BLaER1 treated with 17β-estradiol and CSF1 and Interleukin-3, amounts not matched to agents 10 nM and 100 nM (cell line): ENCODE data around the gene SCARB2.

ENCODE experiments used
- H3K27ac ChIP-seq, 11 experiments: shearing (Covaris generic); formaldehyde crosslinking; 2 replicates each; pipeline ENCODE4 v1.8.1; 2022
- H3K27me3 ChIP-seq, 11 experiments: shearing (Covaris generic); formaldehyde crosslinking; 2 replicates each; pipeline ENCODE4 v1.8.1; 2022
- H3K36me3 ChIP-seq, 11 experiments: shearing (Covaris generic); formaldehyde crosslinking; 2 replicates each; pipeline ENCODE4 v1.8.1; 2022
- H3K4me1 ChIP-seq, 10 experiments: shearing (Covaris generic); formaldehyde crosslinking; 2 replicates each; pipeline ENCODE4 v1.8.1; 2022
- H3K4me2 ChIP-seq, 11 experiments: shearing (Covaris generic); formaldehyde crosslinking; 2 replicates each; pipeline ENCODE4 v1.8.1; 2022
- H3K4me3 ChIP-seq, 10 experiments: shearing (Covaris generic); formaldehyde crosslinking; 2 replicates each; pipeline ENCODE4 v1.8.1; 2022
- H3K9ac ChIP-seq, 11 experiments: shearing (Covaris generic); formaldehyde crosslinking; 2 replicates each; pipeline ENCODE4 v1.8.1; 2022
- H3K9me3 ChIP-seq, 11 experiments: shearing (Covaris generic); formaldehyde crosslinking; replicated peaks in 1 of 11; 2 replicates each; pipeline ENCODE4 v1.8.1; 2022
- H4K20me1 ChIP-seq, 11 experiments: shearing (Covaris generic); formaldehyde crosslinking; 2 replicates each; pipeline ENCODE4 v1.8.1; 2022
- Cebpa-rat ChIP-seq, 11 experiments: shearing (Covaris generic); IDR thresholded peaks; 2 replicates each; pipeline ENCODE4 v1.8.1; 2022

The SCARB2 gene

DNA sequence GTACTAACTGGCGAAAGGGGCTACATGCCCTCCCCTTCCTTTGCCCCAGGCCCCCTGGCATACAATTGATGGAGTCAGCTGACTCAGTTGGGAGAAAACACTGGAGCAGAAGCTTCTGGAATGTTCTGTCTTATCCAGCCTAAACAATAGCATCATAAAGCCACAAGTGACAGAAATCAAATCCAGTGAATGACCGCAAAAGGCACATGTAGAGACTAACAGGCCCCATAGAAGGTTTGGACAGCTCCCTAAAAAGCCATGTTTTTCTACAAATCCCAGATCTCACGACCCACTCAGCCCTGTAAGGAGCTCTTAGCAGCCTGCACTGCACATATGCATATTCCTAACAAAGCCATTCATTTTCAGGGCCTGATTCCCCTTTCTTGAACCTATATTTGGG is 25.1 kb downstream of the SCARB2 start:
- no peak overlapping the region for H3K9ac ChIP-seq
- H3K9me3 ChIP-seq: peaks cover 0 to 19% (median 14%) of the 10 kb centered on the region in 11 experiments; a peak in 18 of 22 replicates
- no peak overlapping the region for H3K4me3 ChIP-seq
- TF ChIP-seq Cebpa-rat (IDR thresholded peaks at IDR 0.05): no peak
- H3K27ac ChIP-seq: no peak overlapping the region
- H4K20me1 ChIP-seq: peaks cover 0 to 96% (median 8%) of the 10 kb centered on the region in 11 experiments; a peak in 13 of 22 replicates
- peak overlapping the region in 1 of 11 experiments; percentile 5; a peak in 1 of 22 replicates for H3K4me2 ChIP-seq
- peaks cover 50 to 90% (median 68%) of the 10 kb centered on the region in 11 experiments for H3K36me3 ChIP-seq
- no peaks in the 10 kb centered on the region for H3K27me3 ChIP-seq
- H3K4me1 ChIP-seq: peaks cover 0 to 69% (median 0%) of the 10 kb centered on the region in 10 experiments; a peak in 6 of 20 replicates

DNA sequence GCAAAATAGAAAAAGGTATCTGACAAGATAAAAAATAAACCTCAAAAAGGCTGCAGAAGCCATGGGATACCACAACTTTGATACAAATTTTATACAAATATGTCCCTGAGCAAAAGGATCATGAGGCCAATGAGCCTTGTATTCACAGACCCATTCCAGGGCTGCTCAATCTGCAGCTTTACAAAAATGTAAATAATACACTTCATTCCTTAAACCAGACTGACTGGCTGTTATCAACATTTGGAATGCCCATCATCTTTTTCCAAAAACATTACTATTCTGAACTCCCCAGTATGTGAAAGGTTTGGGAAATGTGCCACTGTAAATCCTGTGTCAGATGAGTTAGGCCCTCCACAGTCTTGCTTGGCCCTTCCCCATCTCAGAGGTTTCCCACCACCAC is 25.5 kb downstream of the SCARB2 start:
- H3K9ac ChIP-seq: no peak overlapping the region
- H3K9me3 ChIP-seq: peaks cover 0 to 14% (median 10%) of the 10 kb centered on the region in 11 experiments; a peak in 18 of 22 replicates
- H3K4me3 ChIP-seq: no peak overlapping the region
- no peak overlapping the region for H3K27ac ChIP-seq
- no peaks in the 10 kb centered on the region for H3K27me3 ChIP-seq
- peak overlapping the region in 1 of 11 experiments; percentile 5; a peak in 1 of 22 replicates for H3K4me2 ChIP-seq
- H3K36me3 ChIP-seq: peaks cover 47 to 90% (median 64%) of the 10 kb centered on the region in 11 experiments
- peaks cover 0 to 97% (median 8%) of the 10 kb centered on the region in 11 experiments; a peak in 13 of 22 replicates for H4K20me1 ChIP-seq
- peaks cover 0 to 65% (median 0%) of the 10 kb centered on the region in 10 experiments; a peak in 6 of 20 replicates for H3K4me1 ChIP-seq
- no peak for TF ChIP-seq Cebpa-rat (IDR thresholded peaks at IDR 0.05)

GRCh38 chr4:76187152-76187551 is 26.5 kb downstream of the SCARB2 start:
- Histone ChIP-seq H3K36me3 (peaks cover 37 to 90% (median 54%) of the 10 kb centered on the region in 11 experiments), H3K9me3 (peaks cover 0 to 4% (median under 1%) of the 10 kb centered on the region in 11 experiments; a peak in 9 of 22 replicates), H3K4me1 (peaks cover 0 to 55% (median 0%) of the 10 kb centered on the region in 10 experiments; a peak in 6 of 20 replicates), H3K4me2 (no peak overlapping the region), H3K9ac (no peak overlapping the region), H3K27me3 (no peaks in the 10 kb centered on the region), H4K20me1 (peaks cover 0 to 98% (median 8%) of the 10 kb centered on the region in 11 experiments; a peak in 13 of 22 replicates), H3K4me3 (no peak overlapping the region), H3K27ac (no peak overlapping the region; a peak in 1 of 22 replicates)
- TF ChIP-seq Cebpa-rat (IDR thresholded peaks at IDR 0.05): no peak

- H3K27ac ChIP-seq: no peak overlapping the region
- H4K20me1 ChIP-seq: peaks cover 0 to 100% (median 7%) of the 10 kb centered on the region in 11 experiments; a peak in 12 of 22 replicates
- peaks cover 26 to 39% (median 28%) of the 10 kb centered on the region in 10 experiments for H3K4me1 ChIP-seq
- no peak overlapping the region for H3K4me3 ChIP-seq
- no peak for TF ChIP-seq Cebpa-rat (IDR thresholded peaks at IDR 0.05)
- no peaks in the 10 kb centered on the region for H3K9me3 ChIP-seq
- H3K36me3 ChIP-seq: peaks cover 13 to 99% (median 30%) of the 10 kb centered on the region in 11 experiments; a peak in 21 of 22 replicates
- H3K4me2 ChIP-seq: no peak overlapping the region
- H3K9ac ChIP-seq: no peak overlapping the region
- no peaks in the 10 kb centered on the region for H3K27me3 ChIP-seq
Measured at GRCh38 chr4:76182463-76182862, 31.2 kb downstream of the SCARB2 start.

DNA sequence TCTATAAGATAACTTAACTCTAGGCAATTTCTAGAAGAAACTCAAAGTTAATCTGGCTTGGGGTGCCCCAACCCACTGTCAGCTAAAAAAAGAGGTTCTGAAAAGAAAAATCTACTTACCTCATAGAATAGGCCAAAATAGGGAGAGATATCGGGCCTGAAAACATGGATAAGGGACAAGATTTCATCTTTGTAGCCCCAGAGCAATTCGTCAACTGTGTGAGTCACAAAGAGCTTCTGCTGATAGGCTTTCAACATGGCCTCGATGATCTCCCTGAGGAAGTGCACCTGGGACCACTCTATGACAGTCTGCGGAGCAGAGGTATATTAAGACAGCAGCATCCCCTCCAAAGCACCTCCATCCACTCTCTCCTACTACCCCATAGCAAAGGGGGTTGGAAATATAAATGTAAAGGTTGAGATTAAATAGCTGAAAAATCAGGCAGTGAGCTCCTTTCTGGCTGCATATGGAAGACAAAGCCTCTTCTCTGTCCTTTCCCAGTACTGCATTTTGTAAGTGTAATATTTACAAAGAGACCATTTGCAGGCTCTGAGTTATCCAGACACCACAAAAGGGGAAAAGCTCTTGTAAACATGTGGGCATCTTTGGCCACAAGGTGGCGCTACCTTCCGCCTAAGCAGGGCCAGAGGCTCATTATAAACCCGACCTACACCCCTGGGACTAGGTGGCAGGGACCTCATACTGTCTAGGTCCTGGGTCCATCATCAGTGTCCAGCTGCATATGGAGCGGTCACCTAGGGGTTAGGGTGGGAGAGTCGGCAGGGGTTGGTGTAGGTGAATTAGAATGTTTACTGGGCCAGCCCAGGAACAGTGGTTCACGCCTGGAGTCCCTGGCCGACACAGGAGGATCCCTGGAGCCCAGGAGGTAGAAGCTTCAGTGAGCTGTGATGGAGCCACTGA is 34.0 kb downstream of the SCARB2 start:
- H3K4me2 ChIP-seq: peak overlapping the region; percentile 20 to 85 (median 76); a peak in 20 of 22 replicates

GRCh38 chr4:76178296-76178695 is 35.3 kb downstream of the SCARB2 start:
- peak overlapping the region in 10 of 11 experiments; percentile 20 to 85 (median 76); a peak in 19 of 22 replicates for H3K4me2 ChIP-seq
- H4K20me1 ChIP-seq: peaks cover 0 to 100% (median 1%) of the 10 kb centered on the region in 11 experiments; a peak in 9 of 22 replicates
- TF ChIP-seq Cebpa-rat (IDR thresholded peaks at IDR 0.05): no peak
- H3K9me3 ChIP-seq: no peaks in the 10 kb centered on the region
- peak overlapping the region in 9 of 11 experiments; percentile 13 to 64 (median 46); a peak in 15 of 22 replicates for H3K9ac ChIP-seq
- peaks cover 29 to 100% (median 40%) of the 10 kb centered on the region in 11 experiments for H3K36me3 ChIP-seq
- H3K4me1 ChIP-seq: peaks cover 17 to 37% (median 33%) of the 10 kb centered on the region in 10 experiments
- H3K4me3 ChIP-seq: peak overlapping the region in 2 of 10 experiments; percentile 6 to 27; a peak in 3 of 20 replicates
- H3K27me3 ChIP-seq: no peaks in the 10 kb centered on the region
- peak overlapping the region in 7 of 11 experiments; percentile 3 to 60 (median 40); a peak in 11 of 22 replicates for H3K27ac ChIP-seq

More for the DNA sequence above, 34.0 kb downstream of the SCARB2 start:
- H3K27me3 ChIP-seq: no peaks in the 10 kb centered on the region
- no peak for TF ChIP-seq Cebpa-rat (IDR thresholded peaks at IDR 0.05)
- peaks cover 15 to 100% (median 35%) of the 10 kb centered on the region in 11 experiments for H3K36me3 ChIP-seq
- H3K4me3 ChIP-seq: no peak overlapping the region; a peak in 1 of 20 replicates
- H3K27ac ChIP-seq: peak overlapping the region in 7 of 11 experiments; percentile 3 to 62 (median 52); a peak in 11 of 22 replicates
- H3K9ac ChIP-seq: peak overlapping the region in 9 of 11 experiments; percentile 13 to 64 (median 46); a peak in 10 of 22 replicates
- peaks cover 25 to 40% (median 35%) of the 10 kb centered on the region in 10 experiments for H3K4me1 ChIP-seq
- no peaks in the 10 kb centered on the region for H3K9me3 ChIP-seq
- peaks cover 0 to 100% (median 4%) of the 10 kb centered on the region in 11 experiments; a peak in 9 of 22 replicates for H4K20me1 ChIP-seq

DNA sequence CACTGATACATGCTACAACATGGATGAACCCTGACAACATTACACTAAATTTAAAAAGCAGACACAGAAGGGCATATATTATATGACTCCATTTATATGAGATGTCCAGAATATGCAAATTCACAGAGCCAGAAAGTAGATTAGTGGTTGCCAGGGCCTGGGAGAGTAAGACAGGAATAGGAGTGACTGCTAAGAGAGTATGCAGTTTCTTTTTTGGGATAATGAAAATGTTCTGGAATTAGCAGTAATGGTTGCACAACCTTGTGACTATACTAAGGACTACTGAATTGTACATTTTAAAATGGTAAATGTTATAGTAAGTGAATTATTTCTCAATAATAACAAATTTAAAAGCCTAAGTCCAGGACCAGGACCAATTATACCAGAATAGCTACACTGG is 35.9 kb downstream of the SCARB2 start:
- no peak for TF ChIP-seq Cebpa-rat (IDR thresholded peaks at IDR 0.05)
- H3K27me3 ChIP-seq: no peaks in the 10 kb centered on the region
- peak overlapping the region in 8 of 11 experiments; percentile 66 to 85 (median 76); a peak in 14 of 22 replicates for H3K4me2 ChIP-seq
- H3K4me3 ChIP-seq: no peak overlapping the region
- H3K36me3 ChIP-seq: peaks cover 35 to 100% (median 45%) of the 10 kb centered on the region in 11 experiments
- H3K9ac ChIP-seq: no peak overlapping the region
- no peaks in the 10 kb centered on the region for H3K9me3 ChIP-seq
- peaks cover 17 to 37% (median 33%) of the 10 kb centered on the region in 10 experiments for H3K4me1 ChIP-seq
- peak overlapping the region in 4 of 11 experiments; percentile 31 to 60 (median 46); a peak in 5 of 22 replicates for H3K27ac ChIP-seq
- peaks cover 0 to 100% (median 0%) of the 10 kb centered on the region in 11 experiments; a peak in 7 of 22 replicates for H4K20me1 ChIP-seq

GRCh38 chr4:76175336-76175735 is 38.3 kb downstream of the SCARB2 start:
- Histone ChIP-seq H3K4me1 (peaks cover 17 to 37% (median 34%) of the 10 kb centered on the region in 10 experiments), H3K4me2 (no peak overlapping the region), H4K20me1 (peaks cover 0 to 97% (median 0%) of the 10 kb centered on the region in 11 experiments; a peak in 7 of 22 replicates), H3K4me3 (no peak overlapping the region), H3K27me3 (no peaks in the 10 kb centered on the region), H3K36me3 (peaks cover 51 to 99% (median 58%) of the 10 kb centered on the region in 11 experiments), H3K27ac (no peak overlapping the region), H3K9me3 (no peaks in the 10 kb centered on the region), H3K9ac (no peak overlapping the region)
- no peak for TF ChIP-seq Cebpa-rat (IDR thresholded peaks at IDR 0.05)
